Measurements from ENCODE around the gene CRELD1. TPM values are rescaled to one million over a fixed set of nuclear protein-coding genes. Genes with fewer than 3 reads are reported as not detected.

The CRELD1 gene
- total and polyA plus RNA-seq, 9 of the 15 experiments (the other 6 are each of a cell fraction or from before 2014, with no cell fraction given), result 3.3 to 25.8 (median 16.5) TPM

DNA sequence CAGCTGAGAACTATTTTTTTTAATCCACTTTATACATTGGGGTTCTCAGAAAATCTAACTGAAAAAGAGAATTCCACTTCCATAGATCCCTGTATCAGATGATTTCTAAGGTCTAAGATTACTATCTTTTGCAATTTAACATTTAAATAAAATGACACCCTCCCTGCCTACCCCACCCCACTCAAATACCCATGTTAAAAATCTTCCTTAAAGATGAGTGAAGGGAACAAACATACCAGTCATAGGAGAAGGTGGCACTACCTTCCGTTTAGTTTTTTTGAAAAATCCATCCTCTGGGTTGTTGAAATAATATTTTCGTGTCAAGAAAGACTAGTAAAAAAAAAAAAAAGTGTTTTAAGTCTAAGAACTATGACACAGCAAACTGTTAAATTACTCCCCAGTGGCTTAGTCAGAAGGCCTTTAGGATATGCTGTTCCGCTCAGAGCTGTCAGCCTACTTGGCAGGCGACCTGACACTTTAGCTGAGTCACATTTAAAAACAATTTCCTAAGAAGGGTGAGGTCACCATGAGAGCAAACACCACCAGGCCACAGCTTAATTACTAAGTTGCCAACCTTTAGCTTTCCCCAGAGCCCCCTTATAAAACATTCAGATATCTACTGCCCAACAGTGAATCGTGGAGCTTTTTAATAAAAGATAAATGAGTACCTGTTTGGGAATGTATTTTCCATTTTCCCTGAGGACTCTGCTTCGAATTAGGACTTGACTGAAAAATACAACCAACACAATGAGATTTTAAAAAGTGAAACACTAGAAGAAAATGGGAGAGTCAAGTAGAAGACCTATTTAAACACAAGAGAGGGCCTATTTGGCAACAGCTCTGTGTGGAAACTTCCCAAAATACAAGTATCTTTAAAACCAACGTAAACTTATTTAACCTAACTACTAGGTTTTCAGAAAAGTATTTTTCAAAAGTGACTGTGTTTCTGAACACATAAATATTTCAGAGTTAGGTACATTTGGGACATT, 43.4 kb downstream of the CRELD1 start (continued):
- no peak for TF ChIP-seq DLX4 (CRISPR knock-in tag; IDR thresholded peaks at IDR 0.05)
- no peak for TF ChIP-seq SAP30 (IDR thresholded peaks at IDR 0.05; ENCODE audit: borderline replicate concordance, insufficient read depth, low read depth, low read length, poor library complexity, severe bottlenecking)
- TF ChIP-seq CCAR2 (IDR thresholded peaks at IDR 0.05; ENCODE audit: low read depth, low read length), result no peak
- TF ChIP-seq SIX5 (IDR thresholded peaks at IDR 0.05; ENCODE audit: borderline replicate concordance in 1 of 2, insufficient read depth in 1 of 2, low read depth in 1 of 2, low read length in 2 of 2), result no peak
- no peak for TF ChIP-seq FOXP1 (CRISPR knock-in tag; IDR thresholded peaks at IDR 0.05)
- TF ChIP-seq SRSF7 (optimal IDR thresholded peaks at IDR 0.05; ENCODE audit: low read depth, low read length), result no peak
- no peak for TF ChIP-seq FOXJ3 (CRISPR knock-in tag; IDR thresholded peaks at IDR 0.05)
- no peak for TF ChIP-seq ZNF609 (CRISPR knock-in tag; IDR thresholded peaks at IDR 0.05; ENCODE audit: borderline replicate concordance)
- TF ChIP-seq FIP1L1 (IDR thresholded peaks at IDR 0.05; ENCODE audit: low read depth, low read length, poor library complexity, severe bottlenecking), result no peak
- TF ChIP-seq, protein P1, sequence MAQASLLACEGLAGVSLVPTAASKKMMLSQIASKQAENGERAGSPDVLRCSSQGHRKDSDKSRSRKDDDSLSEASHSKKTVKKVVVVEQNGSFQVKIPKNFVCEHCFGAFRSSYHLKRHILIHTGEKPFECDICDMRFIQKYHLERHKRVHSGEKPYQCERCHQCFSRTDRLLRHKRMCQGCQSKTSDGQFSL (CRISPR knock-in tag; IDR thresholded peaks at IDR 0.05), result no peak
- TF ChIP-seq, protein P1 (tag; IDR thresholded peaks at IDR 0.05), result no peak; a peak in 1 of 4 replicates
- TF ChIP-seq NR2C1 (IDR thresholded peaks at IDR 0.05), result peak; percentile 48; the same call in 1 of the 2 replicates
- peak; percentile 82 for TF ChIP-seq NR2C1 (tag; IDR thresholded peaks at IDR 0.05)
- TF ChIP-seq NFATC3 (IDR thresholded peaks at IDR 0.05), result peak; percentile 32; the same call in 1 of the 2 replicates
- no peak for TF ChIP-seq ZNF174 (CRISPR knock-in tag; IDR thresholded peaks at IDR 0.05)
- no peak for TF ChIP-seq CBX5 (IDR thresholded peaks at IDR 0.05; ENCODE audit: borderline replicate concordance, low read depth)
- peak; percentile 54 for TF ChIP-seq FOS (IDR thresholded peaks at IDR 0.05; ENCODE audit: extremely low read depth, insufficient read length)
- TF ChIP-seq MAFG (tag; conservative IDR thresholded peaks at IDR 0.05), result peak; percentile 99
- no peak for TF ChIP-seq ZBTB7A (IDR thresholded peaks at IDR 0.05; ENCODE audit: borderline replicate concordance, control insufficient read depth, low read depth, low read length)
- no peak for TF ChIP-seq YY1 (IDR thresholded peaks at IDR 0.05; ENCODE audit: borderline replicate concordance in 1 of 3, control insufficient read depth in 1 of 3, extremely low read depth in 1 of 3, insufficient read depth in 3 of 3, insufficient read length in 1 of 3, insufficient replicate concordance in 2 of 3, low read depth in 1 of 3, low read length in 2 of 3)
